RCC 7860 (cell line): ENCODE measurements around the gene PAX5.

Experiments used
- DNase-seq: peaks from one replicate; pipeline ENCODE4 v3.0.0-alpha.2; 2015; ENCODE audit warnings: low spot score
- FAIRE-seq: peaks from 2 replicates; lab custom pipeline; 2012; peaks lifted over from hg19 to GRCh38; lab: Jason Lieb, UNC

Gene PAX5

DNA sequence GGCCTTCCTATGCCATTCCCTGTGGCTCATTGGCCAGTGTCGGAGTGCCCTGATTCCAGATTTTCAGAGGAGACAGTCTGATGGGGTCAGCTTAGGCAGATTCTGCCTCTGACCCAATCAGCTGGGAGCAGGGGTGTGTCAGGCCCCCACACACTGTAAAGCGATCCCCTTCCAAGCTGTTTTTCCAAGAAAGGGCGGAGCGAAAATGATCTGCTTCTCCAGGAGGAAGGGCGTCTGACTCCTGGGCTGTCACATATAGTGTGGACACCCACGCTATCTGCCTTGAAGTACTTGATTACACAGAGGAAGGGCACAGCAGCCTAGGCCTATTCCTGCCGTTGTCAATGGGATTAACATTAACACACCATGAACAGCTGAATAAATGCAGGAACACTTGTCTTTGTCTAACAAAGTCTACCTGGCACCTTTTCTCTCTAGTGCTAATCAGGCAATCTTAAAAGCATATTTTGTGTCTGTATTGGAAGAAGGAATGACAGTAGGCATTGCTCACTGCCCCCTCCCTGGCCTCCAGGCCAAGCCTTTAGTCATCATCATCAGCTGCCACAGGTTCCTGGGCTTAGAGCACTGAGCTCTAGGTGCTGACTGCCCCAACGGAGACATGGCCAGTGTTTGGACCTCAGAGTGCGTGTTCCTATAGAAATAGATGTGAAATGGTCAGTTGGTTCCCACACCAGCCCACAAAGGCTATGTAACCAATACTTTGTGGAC lies 242.7 kb downstream of the PAX5 start:
- DNase-seq (no peak), FAIRE-seq (no peak)

DNA sequence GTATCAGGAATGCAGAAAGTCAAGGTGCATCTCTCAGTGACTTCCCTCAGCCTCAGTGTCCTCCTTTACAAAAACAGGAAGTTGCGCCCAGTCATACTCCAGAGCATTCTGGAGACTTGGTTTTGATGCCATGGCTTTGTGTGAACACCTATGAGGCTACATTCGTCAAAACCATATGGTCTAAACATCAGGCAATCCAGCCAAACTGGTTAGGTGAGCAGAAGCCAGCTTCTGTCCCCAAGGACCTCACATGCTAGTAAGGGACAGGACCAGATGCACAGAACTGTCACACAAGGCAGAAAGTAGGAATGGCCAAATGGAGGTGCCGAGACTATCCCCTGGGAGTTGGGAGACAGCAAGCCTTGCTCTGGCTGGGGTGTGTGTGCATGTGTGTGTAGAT lies 244.2 kb downstream of the PAX5 start:
- FAIRE-seq, result no peak
- DNase-seq, result no peak

DNA sequence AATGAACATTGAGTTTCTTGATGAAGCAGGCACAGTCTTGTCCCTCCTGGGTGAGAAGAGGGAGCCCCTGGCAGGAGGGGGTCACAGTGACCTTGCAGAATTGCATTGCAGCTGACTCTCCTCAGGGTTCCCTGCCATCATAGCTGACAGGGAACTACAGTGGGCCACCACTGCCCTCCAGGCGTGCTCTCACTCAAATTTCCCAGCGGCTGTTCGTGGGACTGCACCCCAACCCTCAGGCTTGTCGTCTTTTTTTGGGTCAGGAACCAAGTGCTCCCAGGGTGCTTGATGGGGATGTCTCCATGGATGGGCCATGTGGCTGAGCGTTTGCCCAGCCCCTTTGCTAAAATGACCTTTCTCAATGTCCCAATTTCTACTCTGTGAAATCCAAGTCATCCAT lies 245.5 kb downstream of the PAX5 start:
- DNase-seq (no peak), FAIRE-seq (no peak)

DNA sequence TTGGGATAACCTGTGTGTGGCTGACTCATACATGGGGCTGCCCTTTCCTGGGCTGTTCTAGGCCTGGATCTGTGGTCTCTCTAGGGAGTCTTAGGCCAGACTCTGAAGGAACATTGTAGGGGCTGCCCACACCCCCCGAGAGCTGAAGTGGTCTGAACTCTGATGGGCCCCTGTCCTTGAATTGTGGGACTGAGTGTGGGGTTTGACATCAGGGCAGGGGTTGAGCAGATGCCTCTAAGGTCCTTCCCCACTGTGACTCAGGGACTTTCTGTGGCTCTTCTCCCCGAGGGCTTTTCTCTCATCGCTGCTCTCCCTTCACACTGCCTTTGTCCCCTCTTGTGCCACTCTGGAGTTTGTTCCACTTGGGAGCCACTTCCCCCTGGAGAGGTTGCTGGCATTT lies 246.4 kb downstream of the PAX5 start:
- no peak for FAIRE-seq

More for the DNA sequence above, 246.4 kb downstream of the PAX5 start:
- no peak for DNase-seq
